T-helper 22 cell (primary cell): Measurements from ENCODE around the gene GAS7.

Experiments
- DNase-seq: peaks from one replicate; pipeline ENCODE4 v3.0.0-alpha.2; 2020; ENCODE audit warnings: low read depth

The GAS7 gene

DNA sequence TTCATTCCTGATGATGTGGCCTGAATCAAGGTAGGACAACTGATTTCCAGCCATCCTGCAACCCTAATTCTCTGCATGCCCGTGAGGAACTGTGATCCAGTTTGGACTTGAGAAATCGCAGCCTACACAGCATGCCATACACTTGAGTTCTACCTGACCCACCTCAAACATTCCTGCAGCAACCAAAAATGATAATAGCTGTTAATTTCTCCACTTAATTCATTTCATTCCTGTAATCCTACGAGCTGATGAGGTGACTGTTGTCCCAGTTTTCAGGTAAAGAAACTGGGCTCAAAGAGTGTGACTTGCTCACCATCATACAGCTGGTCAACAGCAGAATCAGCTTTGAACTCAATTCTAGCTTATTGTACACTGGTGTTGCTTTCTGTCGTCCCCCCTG, 2.2 kb upstream of the GAS7 start:
- DNase-seq = no peak

- no peak for DNase-seq
Observed at GRCh38 chr17:10200016-10200415, 1.6 kb upstream of the GAS7 start.

- DNase-seq = no peak
Observed at GRCh38 chr17:10197721-10198508, 491 bp downstream of the GAS7 start.

GRCh38 chr17:10197362-10197720, 1.1 kb downstream of the GAS7 start:
- no peak for DNase-seq

GRCh38 chr17:10196941-10197340, 1.5 kb downstream of the GAS7 start:
- DNase-seq = no peak

- DNase-seq = no peak
Observed at GRCh38 chr17:10196384-10196895, 2.0 kb downstream of the GAS7 start.

- DNase-seq = no peak
Observed at GRCh38 chr17:10195090-10195805, 3.2 kb downstream of the GAS7 start.

DNA sequence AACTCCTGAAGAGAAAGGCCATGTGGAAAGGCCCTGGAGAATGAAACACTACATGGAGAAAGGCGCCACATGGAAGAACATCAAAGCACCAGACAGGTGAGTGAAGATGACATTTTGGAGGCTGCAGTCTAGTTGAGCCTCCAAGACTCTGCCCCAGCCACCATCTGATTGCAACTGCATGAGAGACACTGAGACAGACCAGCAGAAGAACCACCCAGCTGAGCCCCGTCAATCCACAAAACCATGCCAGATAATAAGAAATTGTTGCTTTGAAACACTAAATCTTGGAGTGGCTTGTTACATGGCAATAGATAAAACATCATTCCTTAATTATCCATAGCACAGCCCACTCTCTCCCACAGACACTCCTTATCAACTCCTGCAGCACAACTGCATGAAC, 4.8 kb downstream of the GAS7 start:
- no peak for DNase-seq

GRCh38 chr17:10192972-10193371, 5.4 kb downstream of the GAS7 start:
- no peak for DNase-seq

DNA sequence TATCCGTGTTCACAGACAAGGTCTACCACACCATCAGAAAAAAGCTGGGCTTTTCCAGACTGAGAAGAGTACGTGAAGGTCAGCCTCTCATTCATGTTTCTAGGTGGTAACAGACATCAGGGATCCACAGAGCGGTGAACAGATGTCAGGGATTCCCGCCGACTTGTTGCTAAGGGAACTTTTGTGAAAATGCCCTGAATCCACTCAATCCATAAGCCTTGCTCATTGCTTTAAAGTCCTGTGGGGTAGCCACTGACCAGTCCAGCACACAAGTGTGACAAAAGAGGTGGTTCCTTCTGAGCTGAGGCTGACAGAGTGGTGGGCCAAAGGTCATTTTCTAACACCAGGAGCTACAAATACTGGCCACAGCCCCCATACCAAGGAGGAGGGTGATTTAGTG, 5.9 kb downstream of the GAS7 start:
- DNase-seq = no peak

DNA sequence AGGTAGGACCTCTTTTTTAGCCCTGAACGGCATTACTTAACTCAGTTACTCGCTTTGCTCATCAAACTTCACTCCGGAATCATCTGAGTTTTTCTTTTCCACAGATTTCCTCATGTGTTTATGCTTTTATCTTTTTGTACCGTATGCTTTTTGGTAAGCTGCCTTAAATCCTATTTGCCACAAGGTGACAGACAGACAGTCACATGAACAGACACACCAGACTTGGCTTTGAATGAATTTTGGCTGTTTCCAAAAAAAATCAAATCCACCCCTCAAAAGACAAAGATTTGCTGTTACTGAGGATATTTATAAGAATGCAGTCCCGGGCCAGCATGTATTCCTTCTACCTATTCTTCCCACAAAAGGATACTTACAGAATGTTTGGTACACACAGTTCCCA, 10.9 kb downstream of the GAS7 start:
- DNase-seq = no peak

DNA sequence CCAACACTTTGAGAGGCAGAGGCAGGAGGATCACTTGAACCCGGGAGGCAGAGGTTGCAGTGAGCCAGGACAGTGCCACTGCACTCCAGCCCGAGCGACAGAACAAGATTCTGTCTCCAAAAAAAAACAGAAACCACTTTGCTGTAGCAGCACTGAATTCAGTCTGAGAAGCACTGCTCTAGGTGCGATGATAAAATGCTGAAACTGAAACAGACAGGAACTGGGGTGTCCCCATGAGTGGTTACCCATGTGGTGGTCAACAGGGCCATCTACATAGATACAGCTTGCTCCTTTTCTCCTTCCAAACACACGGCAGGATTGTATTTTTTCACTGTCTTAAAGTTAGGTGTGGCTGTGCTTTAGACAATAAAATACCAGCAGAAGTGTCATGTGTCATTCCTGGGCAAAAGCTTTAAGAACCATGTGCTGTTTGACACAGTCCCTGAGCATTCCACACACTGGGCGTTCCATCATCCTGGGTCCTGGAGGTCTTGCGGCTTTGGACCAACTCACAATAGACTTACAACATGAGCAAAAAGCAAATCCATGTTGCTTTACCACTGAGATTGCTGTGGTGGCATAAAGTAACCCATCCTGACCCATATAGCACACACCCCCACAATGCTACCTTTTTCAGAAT, 11.5 kb downstream of the GAS7 start:
- DNase-seq = no peak

DNA sequence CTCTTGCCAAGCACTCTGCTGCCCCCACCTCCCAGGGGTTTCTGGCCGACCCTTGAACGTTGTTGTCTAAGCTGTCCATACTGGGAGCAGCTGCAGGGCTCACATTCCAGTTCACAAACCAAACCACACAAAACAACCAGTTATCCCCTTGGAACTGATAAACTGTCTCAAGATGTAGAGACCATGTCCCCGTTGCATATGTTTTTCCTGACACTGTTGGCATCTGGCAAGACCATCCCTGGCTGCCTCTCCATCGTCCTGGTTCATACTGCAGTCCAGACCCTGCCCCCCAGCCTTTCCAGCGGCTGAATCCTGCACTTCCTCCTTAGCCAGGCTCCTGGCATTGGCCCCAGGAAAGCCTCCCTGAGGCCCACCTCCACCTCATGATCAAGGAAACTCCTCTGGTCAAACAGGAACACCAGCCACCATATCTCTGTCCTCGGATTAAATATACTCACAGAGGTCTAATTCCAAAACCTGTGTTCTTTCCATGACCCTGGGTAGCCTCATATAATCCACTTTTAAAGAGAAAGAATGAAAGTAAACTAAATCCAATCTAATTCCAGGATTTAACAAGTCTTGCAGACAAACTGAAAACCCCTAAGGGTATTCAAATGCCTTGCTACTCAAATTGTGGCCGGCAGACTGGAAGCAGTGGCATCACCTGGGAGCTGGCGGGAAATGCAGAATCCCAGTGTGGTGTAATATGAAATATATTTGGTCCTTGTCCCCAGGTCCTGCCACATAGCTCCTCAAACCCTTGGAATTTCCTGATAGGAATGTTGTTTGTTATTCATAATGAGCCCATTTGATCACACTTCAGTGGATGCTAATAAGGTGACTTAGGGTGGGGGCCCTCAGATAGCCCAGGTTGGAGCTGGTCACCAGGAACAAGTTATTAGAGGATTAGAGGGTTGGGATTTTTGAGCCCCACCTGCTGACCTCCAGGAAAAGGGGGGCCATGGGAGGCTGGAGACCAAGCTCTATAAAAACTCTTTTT, 14.2 kb downstream of the GAS7 start:
- no peak for DNase-seq

- DNase-seq = no peak
Observed at GRCh38 chr17:10182785-10183184, 15.6 kb downstream of the GAS7 start.

DNA sequence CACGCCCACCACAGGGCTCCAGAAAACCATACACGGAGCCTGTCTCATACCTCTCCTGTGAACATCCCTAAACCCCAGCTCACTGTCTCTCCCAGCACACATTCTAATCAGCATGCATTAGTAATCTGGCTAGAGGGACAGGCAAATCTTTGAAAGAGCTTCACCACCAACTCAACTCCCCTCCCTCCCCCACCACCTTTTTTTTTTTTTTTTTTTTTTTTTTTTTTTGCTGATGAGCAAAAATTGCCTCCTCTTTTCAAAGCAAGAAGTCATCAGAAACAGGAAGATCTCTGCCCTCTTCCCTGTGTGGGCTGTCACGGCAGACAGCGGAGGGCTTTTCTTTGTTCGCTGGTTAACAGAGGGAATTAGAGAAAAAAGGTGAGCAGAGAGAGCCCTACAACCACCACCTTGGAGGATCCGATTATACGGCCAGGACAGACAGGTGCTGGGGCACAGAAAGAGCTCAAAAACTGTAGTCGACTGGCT, 19.9 kb downstream of the GAS7 start:
- DNase-seq = no peak

GRCh38 chr17:10177913-10178505, 20.4 kb downstream of the GAS7 start:
- DNase-seq = no peak

DNA sequence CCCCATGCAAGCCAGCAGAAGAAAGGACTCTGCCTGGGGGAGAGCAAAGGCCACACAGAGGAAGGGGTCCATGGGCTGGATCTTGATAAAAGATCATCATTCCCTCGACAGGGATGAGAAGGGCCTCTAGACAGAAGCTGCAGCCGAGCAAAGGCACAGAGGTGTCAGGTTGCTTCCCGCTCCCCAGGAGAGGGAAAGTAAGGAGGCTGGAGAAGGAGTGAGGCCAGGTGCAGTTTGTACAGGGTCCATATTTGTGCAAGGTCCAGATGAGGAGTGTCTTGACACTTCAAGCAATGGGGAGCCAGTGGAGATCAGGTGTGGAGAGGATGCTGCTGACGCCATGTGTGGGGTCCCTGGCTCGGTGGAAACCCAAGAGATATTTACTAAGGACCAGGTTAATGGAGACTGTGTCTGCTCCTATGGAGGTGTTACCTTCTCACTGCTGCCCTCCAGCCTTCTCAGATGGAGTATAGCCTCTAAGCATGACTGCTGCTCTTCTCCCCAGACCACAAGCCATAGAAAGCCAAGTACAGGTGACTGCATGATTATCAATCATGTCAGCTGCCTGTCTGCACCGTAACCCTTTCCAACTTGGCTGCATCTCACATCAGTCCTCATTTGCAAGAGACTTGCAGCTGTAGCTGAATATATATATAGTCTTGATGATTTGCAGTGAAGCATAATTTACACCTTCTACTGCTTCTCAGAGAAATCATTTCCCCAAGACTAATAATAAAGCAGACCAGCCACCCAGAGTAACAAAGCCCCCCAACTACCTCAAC, 21.1 kb downstream of the GAS7 start:
- no peak for DNase-seq

DNA sequence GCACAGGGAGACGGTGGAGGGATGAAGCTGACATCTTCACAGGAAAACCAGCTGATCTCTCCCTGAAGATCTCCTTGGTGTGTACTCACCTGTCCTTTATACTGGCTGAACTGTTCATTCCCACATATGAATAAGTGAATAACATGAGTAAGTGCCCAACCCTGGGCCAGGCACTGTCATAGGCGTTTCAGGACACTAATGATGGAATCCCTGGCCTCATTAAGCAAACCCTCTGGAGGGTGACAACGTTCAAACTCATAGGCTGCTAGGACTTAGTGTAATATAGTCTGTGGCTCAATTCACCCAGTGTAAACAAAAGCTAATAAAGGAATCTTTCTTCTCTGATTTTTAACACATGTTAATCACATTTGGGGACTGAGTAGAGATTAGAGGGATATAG, 24.5 kb downstream of the GAS7 start:
- no peak for DNase-seq

- DNase-seq = no peak
Observed at GRCh38 chr17:10172778-10173177, 25.6 kb downstream of the GAS7 start.

DNA sequence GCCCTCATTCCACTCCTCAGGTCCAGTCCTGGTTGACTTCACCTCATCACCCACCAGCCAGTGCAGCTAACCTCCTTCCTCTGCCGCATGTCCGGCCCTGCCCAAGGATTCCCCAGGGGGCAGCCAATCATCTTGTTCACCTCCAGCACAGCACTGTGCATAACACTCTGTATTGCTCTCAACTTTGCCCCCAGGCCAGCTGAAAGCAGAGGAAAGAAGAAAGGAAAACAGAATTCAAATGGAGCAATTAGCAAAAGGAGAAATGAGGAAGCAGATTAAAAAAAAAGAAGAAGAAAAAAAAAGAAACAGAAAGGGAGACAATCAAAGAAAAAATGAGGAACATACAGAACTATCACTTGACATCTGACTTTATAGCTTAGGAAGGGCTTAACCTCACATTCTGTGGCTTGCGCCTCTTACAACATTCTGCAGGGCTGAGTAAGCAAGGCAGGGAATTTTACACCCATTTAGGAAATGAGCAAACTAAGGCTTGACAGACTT, 26.1 kb downstream of the GAS7 start:
- no peak for DNase-seq
